ENCODE data around the gene PVALEF. TPM values are rescaled to one million over a fixed set of nuclear protein-coding genes. Genes with fewer than 3 reads are reported as not detected.

Gene PVALEF
- total RNA-seq, 1 experiment from 2014 or later = not detected

GRCh38 chr17:81218459-81218858 lies 53.2 kb downstream of the PVALEF start:
- Histone ChIP-seq H4K5ac (ENCODE audit: insufficient read length, low read depth, low read length) (no peak overlapping the region), H3K23ac (ENCODE audit: insufficient read length, low read depth, low read length) (no peak overlapping the region), H3K9me3 (ENCODE audit: control insufficient read depth, low read depth, low read length) (no peaks in the 10 kb centered on the region), H3K27me3 (ENCODE audit: insufficient read depth, low read length) (no peaks in the 10 kb centered on the region), H2AK5ac (ENCODE audit: insufficient read length, low read length) (no peak overlapping the region), H4K91ac (ENCODE audit: insufficient read length, low read depth, low read length) (no peak overlapping the region), H2BK20ac (ENCODE audit: low read depth, low read length, poor library complexity, severe bottlenecking) (no peak overlapping the region), H2BK5ac (ENCODE audit: insufficient read length, low read length) (no peak overlapping the region), H3K9ac (ENCODE audit: extremely low read depth, insufficient read length, low read length) (no peak overlapping the region), H3K18ac (ENCODE audit: insufficient read length, low read depth, low read length) (no peak overlapping the region), H3K56ac (ENCODE audit: insufficient read length, low read depth, low read length) (no peak overlapping the region), H3K4me1 (ENCODE audit: insufficient read depth, low read length) (no peaks in the 10 kb centered on the region; the same call in 1 of the 2 replicates), H2BK12ac (ENCODE audit: insufficient read length, low read depth, low read length) (no peak overlapping the region), H2AFZ (ENCODE audit: low read length) (no peak overlapping the region), H4K8ac (replicated peaks; ENCODE audit: insufficient read length, low read depth, low read length) (no peak overlapping the region), H3K23me2 (ENCODE audit: insufficient read length, low read depth, low read length, poor library complexity, severe bottlenecking) (peaks cover 11% of the 10 kb centered on the region), H3K79me2 (ENCODE audit: insufficient read depth, low read length) (no peaks in the 10 kb centered on the region), H3K4ac (ENCODE audit: low read depth, low read length) (no peak overlapping the region), H3T11ph (ENCODE audit: low read length) (no peak overlapping the region), H3K14ac (ENCODE audit: insufficient read depth, low read length) (no peak overlapping the region), H2BK15ac (ENCODE audit: low read depth, low read length) (no peak overlapping the region), H4K20me1 (ENCODE audit: control insufficient read depth, insufficient read depth, insufficient read length) (no peaks in the 10 kb centered on the region), H3K27ac (ENCODE audit: insufficient read length, low read depth, low read length) (no peak overlapping the region), H3K79me1 (ENCODE audit: insufficient read depth, low read depth, low read length, poor library complexity, severe bottlenecking) (peaks cover 6% of the 10 kb centered on the region), H2BK120ac (ENCODE audit: low read depth, low read length, poor library complexity, severe bottlenecking) (no peak overlapping the region), H3K4me2 (ENCODE audit: insufficient read depth, insufficient read length, low read length) (no peak overlapping the region)
- no peak for TF ChIP-seq CTCF (conservative IDR thresholded peaks at IDR 0.05)
- DNase-seq = no peak
- Mint-ChIP-seq H3K27ac (no peak overlapping the region), H3K36me3 (ENCODE audit: insufficient read depth in 1 of 3, low read depth in 3 of 3) (peaks cover 4 to 22% (median 18%) of the 10 kb centered on the region in 3 experiments), H3K9me3 (no peaks in the 10 kb centered on the region), H3K4me3 (no peak overlapping the region), H3K4me1 (peaks cover 10 to 11% of the 10 kb centered on the region in 2 experiments), H3K27me3 (ENCODE audit: low read depth) (peaks cover 2% of the 10 kb centered on the region; the same call in 1 of the 2 replicates)
- WGBS (ENCODE audit: extremely low coverage, insufficient read length, low lambda C conversion rate) = no CpG with 5 or more reads among the region's 13 CpGs

Data from H9 (cell line).